GM23338 (cell line): ENCODE measurements around the gene CDC16. TPM values are rescaled to one million over a fixed set of nuclear protein-coding genes. Genes with fewer than 3 reads are reported as not detected.

Experiments
- ATAC-seq: fragments of 200-7000 bp; cut with Tn5 transposase; 3 replicates; pipeline ENCODE4 v1.9.1; 2020
- DNase-seq: peaks from one replicate; pipeline ENCODE4 v3.0.0-alpha.2; 2015; ENCODE audit warnings: low spot score
- H2AFZ ChIP-seq: fragments of 200-600 bp; sonication (generic); 2 replicates; pipeline ENCODE4 v1.8.0; 2016; ENCODE audit warnings: antibody characterized with exemption, mild to moderate bottlenecking, moderate library complexity
- H3F3A ChIP-seq: fragments of 200-600 bp; sonication (generic); replicated peaks from 2 replicates; pipeline ENCODE4 v1.8.0; 2017; ENCODE audit warnings: antibody characterized with exemption, mixed run types, low read depth
- H3K27ac ChIP-seq: fragments of 200-600 bp; sonication (generic); 2 replicates; pipeline ENCODE4 v1.6.1; 2016; ENCODE audit warnings: low read depth
- H3K27me3 ChIP-seq: fragments of 200-600 bp; sonication (generic); 2 replicates; pipeline ENCODE4 v1.8.0; 2016; ENCODE audit warnings: mild to moderate bottlenecking, mixed run types, moderate library complexity; ENCODE audit not compliant: insufficient read depth
- H3K36me3 ChIP-seq: fragments of 200-600 bp; sonication (generic); 2 replicates; pipeline ENCODE4 v1.8.0; 2016; ENCODE audit warnings: mild to moderate bottlenecking; ENCODE audit not compliant: insufficient read depth
- H3K4me1 ChIP-seq: fragments of 200-600 bp; sonication (generic); 2 replicates; pipeline ENCODE4 v1.8.0; 2016; ENCODE audit warnings: mild to moderate bottlenecking, moderate library complexity; ENCODE audit not compliant: insufficient read depth
- H3K4me2 ChIP-seq: fragments of 200-600 bp; sonication (generic); 2 replicates; pipeline ENCODE4 v1.7.1; 2017; ENCODE audit warnings: mixed run types
- H3K4me3 ChIP-seq: fragments of 200-600 bp; sonication (generic); 2 replicates; pipeline ENCODE4 v1.6.1; 2016; ENCODE audit warnings: mixed run types
- H3K79me2 ChIP-seq: fragments of 200-600 bp; sonication (generic); replicated peaks from 2 replicates; pipeline ENCODE4 v1.8.0; 2017; ENCODE audit warnings: mild to moderate bottlenecking; ENCODE audit not compliant: insufficient read depth
- H3K9me2 ChIP-seq: fragments of 200-600 bp; sonication (generic); 2 replicates; pipeline ENCODE4 v1.8.0; 2017; ENCODE audit not compliant: insufficient read depth
- H4K20me1 ChIP-seq: fragments of 200-600 bp; sonication (generic); replicated peaks from 2 replicates; pipeline ENCODE4 v1.8.0; 2017; ENCODE audit warnings: mild to moderate bottlenecking; ENCODE audit not compliant: insufficient read depth
- H3K27ac Mint-ChIP-seq: 2 replicates; pipeline ENCODE4 v1.8.0; 2020; ENCODE audit warnings: inconsistent platforms, mild to moderate bottlenecking, moderate library complexity, mixed read lengths
- H3K27me3 Mint-ChIP-seq: 3 replicates; pipeline ENCODE4 v1.8.0; 2022; ENCODE audit warnings: low read depth, mild to moderate bottlenecking, moderate library complexity, mixed read lengths, inconsistent platforms; ENCODE audit not compliant: insufficient read depth, poor library complexity
- H3K36me3 Mint-ChIP-seq: 3 replicates; pipeline ENCODE4 v1.8.0; 2021; ENCODE audit warnings: low read depth, mild to moderate bottlenecking, inconsistent platforms, moderate library complexity, mixed read lengths
- H3K4me1 Mint-ChIP-seq: 3 replicates; pipeline ENCODE4 v1.8.0; 2020; ENCODE audit warnings: mild to moderate bottlenecking, inconsistent platforms, mixed read lengths
- H3K4me3 Mint-ChIP-seq: 3 replicates; pipeline ENCODE4 v1.8.0; 2021; ENCODE audit warnings: moderate library complexity, mild to moderate bottlenecking, inconsistent platforms, mixed read lengths
- H3K9me3 Mint-ChIP-seq: 3 replicates; pipeline ENCODE4 v1.8.0; 2020; ENCODE audit warnings: moderate library complexity, mild to moderate bottlenecking, inconsistent platforms, mixed read lengths
- EZH2 ChIP-seq: fragments of 200-600 bp; sonication (generic); IDR thresholded peaks from one replicate; pipeline ENCODE4 v1.8.0; 2017; ENCODE audit warnings: antibody characterized with exemption, mild to moderate bottlenecking, low read depth; ENCODE audit not compliant: unreplicated experiment
- EZH2phosphoT487 ChIP-seq: fragments of 200-600 bp; sonication (generic); IDR thresholded peaks from one replicate; pipeline ENCODE4 v1.8.1; 2018; ENCODE audit warnings: antibody characterized with exemption; ENCODE audit not compliant: unreplicated experiment
- JUNB ChIP-seq: IDR thresholded peaks from one replicate; pipeline ENCODE4 v1.6.1; 2016; ENCODE audit warnings: antibody characterized with exemption; ENCODE audit not compliant: unreplicated experiment
- NANOG ChIP-seq: IDR thresholded peaks from 2 replicates; pipeline ENCODE4 v1.6.1; 2016; ENCODE audit warnings: antibody characterized with exemption, borderline replicate concordance
- ZNF114 ChIP-seq: fragments of 250-450 bp; sonication (Bioruptor Pico); IDR thresholded peaks from 2 replicates; pipeline ENCODE4 v1.5.0; 2020; ENCODE audit warnings: mild to moderate bottlenecking, moderate library complexity
- ZNF331 ChIP-seq: fragments of 250-450 bp; sonication (Bioruptor Pico); IDR thresholded peaks from 2 replicates; pipeline ENCODE4 v1.5.0; 2020; ENCODE audit warnings: low read depth, mild to moderate bottlenecking, moderate library complexity
- polyA plus RNA-seq: library from polyadenylated mRNA; unstranded; fragments of >200 nt; fragmentation: Nextera tagmentation; extraction: Ambion mirVana; gene quantifications from 2 replicates; pipeline ENCODE4 v1.2.1, GENCODE V29; 2016
- total RNA-seq: library from RNA; depleted of rRNA; stranded (reverse); fragments of >200 nt; shearing (Covaris generic); gene quantifications from 2 replicates; pipeline ENCODE4 v1.2.3, GENCODE V29; 2014
- TF ChIP-seq, protein P1 (sequence below): IDR thresholded peaks from one replicate; pipeline ENCODE4 v1.6.1; 2018; ENCODE audit warnings: antibody characterized with exemption; ENCODE audit not compliant: unreplicated experiment
- TF ChIP-seq, protein P2 (sequence below), 2 experiments: fragments of 200-600 bp in 1 of 2; sonication (generic) in 1 of 2; conservative IDR thresholded peaks; 2 replicates each; pipeline versions ENCODE4 v1.5.1 to v1.6.1; 2016 to 2017; ENCODE audit warnings: antibody characterized with exemption in 2 of 2, low read depth in 2 of 2, mild to moderate bottlenecking in 2 of 2, moderate library complexity in 1 of 2
- TF ChIP-seq, protein P3 (sequence below): IDR thresholded peaks from 2 replicates; pipeline ENCODE4 v1.6.1; 2016; ENCODE audit warnings: antibody characterized with exemption

CDC16 gene
- total and polyA plus RNA-seq, 2 experiments from 2014 or later = 86.1 to 91.3 TPM

DNA sequence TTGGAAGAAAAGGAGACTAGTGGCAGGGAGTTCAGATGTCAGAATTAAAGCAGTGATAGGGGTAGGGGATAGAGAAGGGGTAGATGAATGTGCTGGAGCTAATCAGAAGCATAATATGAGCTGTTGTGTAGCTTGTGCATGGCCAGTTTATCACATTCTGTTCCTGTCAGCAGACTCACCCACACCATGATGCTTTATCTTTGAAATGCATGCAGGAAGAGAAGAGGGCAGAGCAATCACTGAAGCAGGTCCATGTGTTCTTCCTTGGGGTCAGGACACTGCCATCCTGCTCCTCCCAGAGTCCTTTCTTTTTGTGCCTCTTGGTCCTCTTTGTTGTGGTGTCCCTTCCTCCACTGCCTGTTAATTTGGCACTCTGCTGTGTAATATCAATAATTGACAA, 85.4 kb downstream of the CDC16 start:
- Mint-ChIP-seq H3K9me3 (no peaks in the 10 kb centered on the region), H3K27ac (no peak overlapping the region), H3K4me3 (no peak overlapping the region), H3K36me3 (peaks cover 59% of the 10 kb centered on the region), H3K27me3 (no peaks in the 10 kb centered on the region), H3K4me1 (peaks cover 6% of the 10 kb centered on the region)
- H2AFZ ChIP-seq = no peak overlapping the region
- no peak for DNase-seq
- H3K4me3 ChIP-seq = no peak overlapping the region
- peaks cover 30% of the 10 kb centered on the region for H3K36me3 ChIP-seq
- no peaks in the 10 kb centered on the region; the same call in 1 of the 2 replicates for H3F3A ChIP-seq
- H3K27ac ChIP-seq = no peak overlapping the region
- no peak for ATAC-seq
- no peaks in the 10 kb centered on the region for H3K9me2 ChIP-seq
- peaks cover 66% of the 10 kb centered on the region for H3K79me2 ChIP-seq
- 0 out of 2 replicates have a peak, but pooled peaks cover 4% of the 10 kb centered on the region for H3K4me1 ChIP-seq
- H3K27me3 ChIP-seq = no peaks in the 10 kb centered on the region
- H4K20me1 ChIP-seq = no peaks in the 10 kb centered on the region; the same call in 1 of the 2 replicates
- TF ChIP-seq, protein P1, sequence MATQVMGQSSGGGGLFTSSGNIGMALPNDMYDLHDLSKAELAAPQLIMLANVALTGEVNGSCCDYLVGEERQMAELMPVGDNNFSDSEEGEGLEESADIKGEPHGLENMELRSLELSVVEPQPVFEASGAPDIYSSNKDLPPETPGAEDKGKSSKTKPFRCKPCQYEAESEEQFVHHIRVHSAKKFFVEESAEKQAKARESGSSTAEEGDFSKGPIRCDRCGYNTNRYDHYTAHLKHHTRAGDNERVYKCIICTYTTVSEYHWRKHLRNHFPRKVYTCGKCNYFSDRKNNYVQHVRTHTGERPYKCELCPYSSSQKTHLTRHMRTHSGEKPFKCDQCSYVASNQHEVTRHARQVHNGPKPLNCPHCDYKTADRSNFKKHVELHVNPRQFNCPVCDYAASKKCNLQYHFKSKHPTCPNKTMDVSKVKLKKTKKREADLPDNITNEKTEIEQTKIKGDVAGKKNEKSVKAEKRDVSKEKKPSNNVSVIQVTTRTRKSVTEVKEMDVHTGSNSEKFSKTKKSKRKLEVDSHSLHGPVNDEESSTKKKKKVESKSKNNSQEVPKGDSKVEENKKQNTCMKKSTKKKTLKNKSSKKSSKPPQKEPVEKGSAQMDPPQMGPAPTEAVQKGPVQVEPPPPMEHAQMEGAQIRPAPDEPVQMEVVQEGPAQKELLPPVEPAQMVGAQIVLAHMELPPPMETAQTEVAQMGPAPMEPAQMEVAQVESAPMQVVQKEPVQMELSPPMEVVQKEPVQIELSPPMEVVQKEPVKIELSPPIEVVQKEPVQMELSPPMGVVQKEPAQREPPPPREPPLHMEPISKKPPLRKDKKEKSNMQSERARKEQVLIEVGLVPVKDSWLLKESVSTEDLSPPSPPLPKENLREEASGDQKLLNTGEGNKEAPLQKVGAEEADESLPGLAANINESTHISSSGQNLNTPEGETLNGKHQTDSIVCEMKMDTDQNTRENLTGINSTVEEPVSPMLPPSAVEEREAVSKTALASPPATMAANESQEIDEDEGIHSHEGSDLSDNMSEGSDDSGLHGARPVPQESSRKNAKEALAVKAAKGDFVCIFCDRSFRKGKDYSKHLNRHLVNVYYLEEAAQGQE = no peak
- no peak overlapping the region for H3K4me2 ChIP-seq

DNA sequence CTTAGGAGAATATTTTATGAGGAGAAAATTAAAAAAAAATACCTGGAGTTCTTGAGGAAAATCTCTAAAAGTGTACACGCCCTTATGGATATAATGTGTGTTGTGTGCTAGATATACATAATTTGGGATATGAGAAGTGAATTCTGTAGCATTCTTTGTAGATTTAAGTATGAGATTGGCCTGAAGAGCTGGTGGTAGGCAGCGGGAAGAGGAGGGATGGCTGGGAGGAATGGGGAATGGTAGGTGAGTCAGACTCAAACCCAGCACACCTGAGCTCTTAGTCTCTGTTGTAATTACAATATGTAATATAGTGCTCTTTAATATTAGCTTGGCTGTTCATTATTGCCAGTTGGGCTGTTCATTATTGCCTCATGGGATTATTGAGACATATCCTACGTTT, 86.6 kb downstream of the CDC16 start:
- no peaks in the 10 kb centered on the region for H3K27me3 Mint-ChIP-seq
- DNase-seq (no peak), ATAC-seq (no peak)
- Histone ChIP-seq H3K27me3 (no peaks in the 10 kb centered on the region), H3K9me2 (no peaks in the 10 kb centered on the region), H3K4me1 (no peaks in the 10 kb centered on the region), H3K4me2 (no peak overlapping the region), H3K27ac (no peak overlapping the region), H2AFZ (no peak overlapping the region), H3F3A (no peaks in the 10 kb centered on the region; the same call in 1 of the 2 replicates), H3K79me2 (peaks cover 65% of the 10 kb centered on the region), H4K20me1 (peaks cover 5% of the 10 kb centered on the region; the same call in 1 of the 2 replicates), H3K36me3 (peaks cover 39% of the 10 kb centered on the region), H3K4me3 (no peak overlapping the region)
- H3K9me3 Mint-ChIP-seq = no peaks in the 10 kb centered on the region
- H3K4me1 Mint-ChIP-seq = no peaks in the 10 kb centered on the region
- H3K4me3 Mint-ChIP-seq = no peak overlapping the region
- H3K36me3 Mint-ChIP-seq = peaks cover 67% of the 10 kb centered on the region
- H3K27ac Mint-ChIP-seq = no peak overlapping the region
- TF ChIP-seq, protein P1 = no peak
- no peak for TF ChIP-seq ZNF114
- no peak for TF ChIP-seq EZH2
- no peak for TF ChIP-seq NANOG
- no peak for TF ChIP-seq EZH2phosphoT487
- TF ChIP-seq JUNB = no peak
- TF ChIP-seq ZNF331 (CRISPR knock-in tag) = no peak
- TF ChIP-seq, protein P2, sequence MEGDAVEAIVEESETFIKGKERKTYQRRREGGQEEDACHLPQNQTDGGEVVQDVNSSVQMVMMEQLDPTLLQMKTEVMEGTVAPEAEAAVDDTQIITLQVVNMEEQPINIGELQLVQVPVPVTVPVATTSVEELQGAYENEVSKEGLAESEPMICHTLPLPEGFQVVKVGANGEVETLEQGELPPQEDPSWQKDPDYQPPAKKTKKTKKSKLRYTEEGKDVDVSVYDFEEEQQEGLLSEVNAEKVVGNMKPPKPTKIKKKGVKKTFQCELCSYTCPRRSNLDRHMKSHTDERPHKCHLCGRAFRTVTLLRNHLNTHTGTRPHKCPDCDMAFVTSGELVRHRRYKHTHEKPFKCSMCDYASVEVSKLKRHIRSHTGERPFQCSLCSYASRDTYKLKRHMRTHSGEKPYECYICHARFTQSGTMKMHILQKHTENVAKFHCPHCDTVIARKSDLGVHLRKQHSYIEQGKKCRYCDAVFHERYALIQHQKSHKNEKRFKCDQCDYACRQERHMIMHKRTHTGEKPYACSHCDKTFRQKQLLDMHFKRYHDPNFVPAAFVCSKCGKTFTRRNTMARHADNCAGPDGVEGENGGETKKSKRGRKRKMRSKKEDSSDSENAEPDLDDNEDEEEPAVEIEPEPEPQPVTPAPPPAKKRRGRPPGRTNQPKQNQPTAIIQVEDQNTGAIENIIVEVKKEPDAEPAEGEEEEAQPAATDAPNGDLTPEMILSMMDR (conservative IDR thresholded peaks at IDR 0.05; ENCODE audit: low read depth in 2 of 2) = no peak
- TF ChIP-seq, protein P3, sequence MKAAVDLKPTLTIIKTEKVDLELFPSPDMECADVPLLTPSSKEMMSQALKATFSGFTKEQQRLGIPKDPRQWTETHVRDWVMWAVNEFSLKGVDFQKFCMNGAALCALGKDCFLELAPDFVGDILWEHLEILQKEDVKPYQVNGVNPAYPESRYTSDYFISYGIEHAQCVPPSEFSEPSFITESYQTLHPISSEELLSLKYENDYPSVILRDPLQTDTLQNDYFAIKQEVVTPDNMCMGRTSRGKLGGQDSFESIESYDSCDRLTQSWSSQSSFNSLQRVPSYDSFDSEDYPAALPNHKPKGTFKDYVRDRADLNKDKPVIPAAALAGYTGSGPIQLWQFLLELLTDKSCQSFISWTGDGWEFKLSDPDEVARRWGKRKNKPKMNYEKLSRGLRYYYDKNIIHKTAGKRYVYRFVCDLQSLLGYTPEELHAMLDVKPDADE = no peak
